ENCODE measurements around the gene NUDT15. TPM values are rescaled to one million over a fixed set of nuclear protein-coding genes. Genes with fewer than 3 reads are reported as not detected.

The NUDT15 gene
- total and polyA plus RNA-seq, 7 donors: 6.6 to 53.4 (median 8.9) TPM

- Histone ChIP-seq H3K27me3 (no peaks in the 10 kb centered on the region), H3K27ac (no peak overlapping the region), H3K9me3 (no peaks in the 10 kb centered on the region), H3K4me3 (no peak overlapping the region), H3K4me1 (peaks cover 0 to 22% (median 20%) of the 10 kb centered on the region in 4 donors), H3K36me3 (no peaks in the 10 kb centered on the region)
- no peak for DNase-seq
- 57 to 79% methylated on average over 2 of the region's 2 CpGs for WGBS, 2 donors
- no peak for TF ChIP-seq POLR2AphosphoS5 (IDR thresholded peaks at IDR 0.05)
- TF ChIP-seq POLR2A (IDR thresholded peaks at IDR 0.05): no peak
- TF ChIP-seq EP300 (IDR thresholded peaks at IDR 0.05): no peak
- TF ChIP-seq CTCF (IDR thresholded peaks at IDR 0.05): no peak
- intact Hi-C loops (cut with DNase I): loop anchor here (5.0 kb wide), 1 partner anchor 33 kb away; the partner anchor contains the start of gene NUDT15
These were observed 33.3 kb upstream of the NUDT15 start for GRCh38 chr13:48004201-48004600.

- TF ChIP-seq POLR2A (IDR thresholded peaks at IDR 0.05) (no peak), CTCF (IDR thresholded peaks at IDR 0.05) (no peak), POLR2AphosphoS5 (IDR thresholded peaks at IDR 0.05) (no peak), EP300 (IDR thresholded peaks at IDR 0.05) (no peak)
- Histone ChIP-seq H3K27me3 (no peaks in the 10 kb centered on the region), H3K36me3 (no peaks in the 10 kb centered on the region), H3K4me3 (no peak overlapping the region), H3K27ac (no peak overlapping the region), H3K4me1 (peaks cover 0 to 10% (median 8%) of the 10 kb centered on the region in 4 donors), H3K9me3 (no peaks in the 10 kb centered on the region)
- 22 to 59% methylated on average over 1 of the region's 1 CpG for WGBS, 2 donors
- intact Hi-C loops (cut with DNase I): no loop called here
- DNase-seq: no peak
These were observed 31.1 kb upstream of the NUDT15 start for GRCh38 chr13:48006396-48006795.

GRCh38 chr13:48009284-48009683 lies 28.2 kb upstream of the NUDT15 start:
- no peak for TF ChIP-seq POLR2AphosphoS5 (IDR thresholded peaks at IDR 0.05)
- TF ChIP-seq EP300 (IDR thresholded peaks at IDR 0.05): no peak
- no peak for TF ChIP-seq POLR2A (IDR thresholded peaks at IDR 0.05)
- no peak for TF ChIP-seq CTCF (IDR thresholded peaks at IDR 0.05)
- intact Hi-C loops (cut with DNase I): no loop called here
- WGBS, 2 donors: 11 to 47% methylated on average over 1 of the region's 1 CpG
- no peak for DNase-seq
- no peak overlapping the region for H3K27ac ChIP-seq
- H3K4me1 ChIP-seq: no peaks in the 10 kb centered on the region
- H3K4me3 ChIP-seq: no peak overlapping the region
- H3K9me3 ChIP-seq: no peaks in the 10 kb centered on the region
- H3K27me3 ChIP-seq: no peaks in the 10 kb centered on the region
- H3K36me3 ChIP-seq: no peaks in the 10 kb centered on the region

GRCh38 chr13:48010698-48011097 lies 26.8 kb upstream of the NUDT15 start:
- Histone ChIP-seq H3K27me3 (no peaks in the 10 kb centered on the region), H3K4me1 (no peaks in the 10 kb centered on the region), H3K36me3 (no peaks in the 10 kb centered on the region), H3K9me3 (no peaks in the 10 kb centered on the region), H3K27ac (no peak overlapping the region), H3K4me3 (no peak overlapping the region)
- TF ChIP-seq POLR2AphosphoS5 (IDR thresholded peaks at IDR 0.05) (no peak), POLR2A (IDR thresholded peaks at IDR 0.05) (no peak)
- no peak for DNase-seq
- WGBS, 2 donors: 69 to 88% methylated on average over 4 of the region's 4 CpGs
- intact Hi-C loops (cut with DNase I): no loop called here

- TF ChIP-seq POLR2A (IDR thresholded peaks at IDR 0.05): no peak
- no peak for TF ChIP-seq CTCF (IDR thresholded peaks at IDR 0.05)
- no peak for TF ChIP-seq POLR2AphosphoS5 (IDR thresholded peaks at IDR 0.05)
- TF ChIP-seq EP300 (IDR thresholded peaks at IDR 0.05): no peak
- WGBS, 2 donors: 96 to 98% methylated on average over 1 of the region's 1 CpG
These were observed 24.9 kb upstream of the NUDT15 start for GRCh38 chr13:48012668-48013067.

More at GRCh38 chr13:48012668-48013067, 24.9 kb upstream of the NUDT15 start:
- Histone ChIP-seq H3K9me3 (no peaks in the 10 kb centered on the region), H3K27me3 (no peaks in the 10 kb centered on the region), H3K4me3 (no peak overlapping the region), H3K4me1 (no peaks in the 10 kb centered on the region), H3K27ac (no peak overlapping the region), H3K36me3 (no peaks in the 10 kb centered on the region)
- intact Hi-C loops (cut with DNase I): no loop called here
- DNase-seq: no peak
